HG03064 (cell line): Measurements from ENCODE around the gene MTNR1A.

Experiments
- ATAC-seq: cut with Tn5 transposase; IDR thresholded peaks from one replicate; pipeline ENCODE4 v1.9.1; 2021; ENCODE audit warnings: low read depth; ENCODE audit not compliant: unreplicated experiment

Gene MTNR1A

GRCh38 chr4:186497043-186497442 is 58.3 kb downstream of the MTNR1A start:
- ATAC-seq: no peak

GRCh38 chr4:186494496-186494895 is 60.9 kb downstream of the MTNR1A start:
- no peak for ATAC-seq

GRCh38 chr4:186487726-186488125 is 67.6 kb downstream of the MTNR1A start:
- no peak for ATAC-seq

GRCh38 chr4:186486172-186486571 is 69.2 kb downstream of the MTNR1A start:
- no peak for ATAC-seq

GRCh38 chr4:186485561-186486062 is 69.8 kb downstream of the MTNR1A start:
- ATAC-seq: no peak

GRCh38 chr4:186485150-186485549 is 70.2 kb downstream of the MTNR1A start:
- no peak for ATAC-seq

GRCh38 chr4:186483656-186484055 is 71.7 kb downstream of the MTNR1A start:
- no peak for ATAC-seq
